Measurements from ENCODE around the gene PACSIN1.
A peak's percentile ranks its signal among the peaks of the same experiment; 100 is the strongest.

The PACSIN1 gene

GRCh38 chr6:34526992-34527728, 61.3 kb downstream of the PACSIN1 start:
- TF ChIP-seq OSR1 (CRISPR knock-in tag; IDR thresholded peaks at IDR 0.05) (no peak), TCF4 (CRISPR knock-in tag; IDR thresholded peaks at IDR 0.05; ENCODE audit: borderline replicate concordance) (no peak), ZNF70 (CRISPR knock-in tag; IDR thresholded peaks at IDR 0.05) (no peak), ZNF565 (CRISPR knock-in tag; conservative IDR thresholded peaks at IDR 0.05; ENCODE audit: low read depth) (no peak), TSHZ2 (CRISPR knock-in tag; IDR thresholded peaks at IDR 0.05) (no peak), GLIS3 (CRISPR knock-in tag; IDR thresholded peaks at IDR 0.05) (no peak), ZC3H10 (CRISPR knock-in tag; IDR thresholded peaks at IDR 0.05) (no peak), CSDC2 (CRISPR knock-in tag; IDR thresholded peaks at IDR 0.05) (no peak), TOX (CRISPR knock-in tag; IDR thresholded peaks at IDR 0.05; ENCODE audit: borderline replicate concordance) (no peak), POU6F1 (CRISPR knock-in tag; IDR thresholded peaks at IDR 0.05; ENCODE audit: borderline replicate concordance, low read depth) (no peak), PPARA (CRISPR knock-in tag; IDR thresholded peaks at IDR 0.05; ENCODE audit: borderline replicate concordance) (no peak), ZFP30 (CRISPR knock-in tag; IDR thresholded peaks at IDR 0.05) (no peak), ESRRG (CRISPR knock-in tag; IDR thresholded peaks at IDR 0.05) (no peak), ZFP3 (CRISPR knock-in tag; IDR thresholded peaks at IDR 0.05) (no peak), ARNTL (CRISPR knock-in tag; IDR thresholded peaks at IDR 0.05; ENCODE audit: borderline replicate concordance, low read depth) (no peak), BACH2 (CRISPR knock-in tag; IDR thresholded peaks at IDR 0.05; ENCODE audit: borderline replicate concordance) (no peak), CREB5 (CRISPR knock-in tag; IDR thresholded peaks at IDR 0.05; ENCODE audit: low read depth) (no peak)
- TF ChIP-seq, protein P1, sequence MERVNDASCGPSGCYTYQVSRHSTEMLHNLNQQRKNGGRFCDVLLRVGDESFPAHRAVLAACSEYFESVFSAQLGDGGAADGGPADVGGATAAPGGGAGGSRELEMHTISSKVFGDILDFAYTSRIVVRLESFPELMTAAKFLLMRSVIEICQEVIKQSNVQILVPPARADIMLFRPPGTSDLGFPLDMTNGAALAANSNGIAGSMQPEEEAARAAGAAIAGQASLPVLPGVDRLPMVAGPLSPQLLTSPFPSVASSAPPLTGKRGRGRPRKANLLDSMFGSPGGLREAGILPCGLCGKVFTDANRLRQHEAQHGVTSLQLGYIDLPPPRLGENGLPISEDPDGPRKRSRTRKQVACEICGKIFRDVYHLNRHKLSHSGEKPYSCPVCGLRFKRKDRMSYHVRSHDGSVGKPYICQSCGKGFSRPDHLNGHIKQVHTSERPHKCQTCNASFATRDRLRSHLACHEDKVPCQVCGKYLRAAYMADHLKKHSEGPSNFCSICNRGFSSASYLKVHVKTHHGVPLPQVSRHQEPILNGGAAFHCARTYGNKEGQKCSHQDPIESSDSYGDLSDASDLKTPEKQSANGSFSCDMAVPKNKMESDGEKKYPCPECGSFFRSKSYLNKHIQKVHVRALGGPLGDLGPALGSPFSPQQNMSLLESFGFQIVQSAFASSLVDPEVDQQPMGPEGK (CRISPR knock-in tag; IDR thresholded peaks at IDR 0.05; ENCODE audit: borderline replicate concordance) = no peak
- TF ChIP-seq, protein P2, sequence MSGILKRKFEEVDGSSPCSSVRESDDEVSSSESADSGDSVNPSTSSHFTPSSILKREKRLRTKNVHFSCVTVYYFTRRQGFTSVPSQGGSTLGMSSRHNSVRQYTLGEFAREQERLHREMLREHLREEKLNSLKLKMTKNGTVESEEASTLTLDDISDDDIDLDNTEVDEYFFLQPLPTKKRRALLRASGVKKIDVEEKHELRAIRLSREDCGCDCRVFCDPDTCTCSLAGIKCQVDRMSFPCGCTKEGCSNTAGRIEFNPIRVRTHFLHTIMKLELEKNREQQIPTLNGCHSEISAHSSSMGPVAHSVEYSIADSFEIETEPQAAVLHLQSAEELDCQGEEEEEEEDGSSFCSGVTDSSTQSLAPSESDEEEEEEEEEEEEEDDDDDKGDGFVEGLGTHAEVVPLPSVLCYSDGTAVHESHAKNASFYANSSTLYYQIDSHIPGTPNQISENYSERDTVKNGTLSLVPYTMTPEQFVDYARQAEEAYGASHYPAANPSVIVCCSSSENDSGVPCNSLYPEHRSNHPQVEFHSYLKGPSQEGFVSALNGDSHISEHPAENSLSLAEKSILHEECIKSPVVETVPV (CRISPR knock-in tag; IDR thresholded peaks at IDR 0.05) = no peak
- peak; percentile 96 for ATAC-seq

DNA sequence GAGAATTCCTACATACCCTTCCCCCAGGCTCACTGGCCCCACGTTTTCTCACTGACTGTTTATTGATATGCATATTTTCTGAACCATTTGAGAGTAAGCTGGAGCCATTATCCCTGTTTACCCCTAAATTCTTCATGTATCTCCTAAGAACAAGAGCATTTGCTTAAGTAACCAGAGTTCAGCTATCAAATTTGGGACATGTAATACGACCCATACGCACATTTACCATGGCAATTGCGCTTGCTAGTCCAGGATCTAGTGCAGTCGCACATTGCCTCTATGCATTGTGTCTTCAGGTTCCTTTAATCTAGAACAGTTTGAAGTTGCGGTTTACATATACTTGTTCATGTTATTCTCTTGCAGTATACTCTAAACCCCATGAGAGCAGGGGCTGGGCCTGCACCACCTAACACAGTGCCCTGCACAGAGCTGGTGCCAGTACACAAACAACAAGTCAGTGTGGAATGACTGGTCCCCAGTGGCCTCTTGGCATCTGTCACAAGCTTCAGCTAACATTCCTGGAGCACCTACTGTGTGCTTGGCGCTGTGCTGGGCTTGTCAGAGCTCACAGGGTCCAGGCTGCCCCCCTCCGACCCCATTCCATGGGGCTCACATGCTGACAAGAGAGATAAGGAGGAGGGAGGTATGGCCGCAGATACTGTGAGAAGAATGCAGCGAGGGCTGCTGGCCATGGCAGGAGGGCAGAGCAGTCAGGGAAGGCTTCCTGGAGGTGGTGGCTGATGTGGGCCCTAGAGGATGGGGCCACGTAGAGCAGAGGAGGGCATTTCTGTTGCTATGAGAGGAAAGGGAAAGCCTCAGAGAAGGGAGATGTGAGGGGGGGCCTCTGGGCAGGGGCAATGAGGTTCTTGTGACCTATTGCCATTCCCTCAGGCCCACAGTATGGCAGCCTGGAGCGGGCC, 62.1 kb downstream of the PACSIN1 start:
- TF ChIP-seq ZNF8 (CRISPR knock-in tag; IDR thresholded peaks at IDR 0.05) (no peak), PPARA (CRISPR knock-in tag; IDR thresholded peaks at IDR 0.05; ENCODE audit: borderline replicate concordance) (no peak), SNAI2 (CRISPR knock-in tag; IDR thresholded peaks at IDR 0.05) (no peak), ZC3H10 (CRISPR knock-in tag; IDR thresholded peaks at IDR 0.05) (no peak)
- TF ChIP-seq, protein P1 (CRISPR knock-in tag; IDR thresholded peaks at IDR 0.05; ENCODE audit: borderline replicate concordance) = no peak
- ATAC-seq = no peak

Data from SK-N-SH treated with all-trans-retinoic acid at 6 μM for 48 hours (cell line).